Kidney (tissue), 14 donors: ENCODE results near the gene MTMR2. TPM values are rescaled to one million over a fixed set of nuclear protein-coding genes. Genes with fewer than 3 reads are reported as not detected.

Experiments used
- DNase-seq, 5 donors: peaks; one replicate each; pipeline ENCODE4 v3.0.0-alpha.2; 2013 to 2020
- FAIRE-seq: peaks from 2 replicates; lab custom pipeline; 2012; peaks lifted over from hg19 to GRCh38; lab: Jason Lieb, UNC
- H3K27ac ChIP-seq, 2 donors: one replicate each; pipeline ENCODE4 v1.7.0; 2013; ENCODE audit warnings: low read depth in 2 of 2, low read length in 2 of 2, inconsistent platforms in 1 of 2
- H3K27me3 ChIP-seq: one replicate; pipeline ENCODE4 v1.7.1; 2013; ENCODE audit warnings: low read length, inconsistent platforms; ENCODE audit not compliant: control insufficient read depth, insufficient read depth
- H3K36me3 ChIP-seq, 3 donors: one replicate each; pipeline versions ENCODE4 v1.7.0 to v1.7.1; 2013; ENCODE audit warnings: low read length in 3 of 3, control low read depth in 1 of 3, inconsistent platforms in 1 of 3; ENCODE audit not compliant: insufficient read depth in 3 of 3, control insufficient read depth in 2 of 3
- H3K4me1 ChIP-seq, 3 donors: one replicate each; pipeline versions ENCODE4 v1.7.0 to v1.7.1; 2013; ENCODE audit warnings: low read length in 3 of 3, inconsistent platforms in 1 of 3, low read depth in 1 of 3; ENCODE audit not compliant: control insufficient read depth in 2 of 3, insufficient read depth in 2 of 3
- H3K4me3 ChIP-seq, 3 donors: one replicate each; pipeline versions ENCODE4 v1.7.0 to v1.8.1; 2013; ENCODE audit warnings: low read length in 3 of 3, control low read depth in 1 of 3, inconsistent platforms in 1 of 3
- H3K9ac ChIP-seq, 3 donors: one replicate each; pipeline versions ENCODE4 v1.7.0 to v1.7.1; 2013; ENCODE audit warnings: low read length in 3 of 3, control low read depth in 1 of 3, inconsistent platforms in 1 of 3
- H3K9me3 ChIP-seq, 3 donors: one replicate each; pipeline versions ENCODE4 v1.7.0 to v1.7.1; 2013; ENCODE audit warnings: low read length in 3 of 3, control low read depth in 1 of 3, inconsistent platforms in 1 of 3; ENCODE audit not compliant: control insufficient read depth in 2 of 3, insufficient read depth in 1 of 3
- intact Hi-C: fragments of 100-400 bp; cut with DNase I; formaldehyde crosslinking; loops from one replicate; pipeline ENCODE4 v1.11.1; 2022
- polyA plus RNA-seq: library from polyadenylated mRNA; stranded (reverse); fragments of 350-450 nt; fragmentation: Illumina TruSeq; extraction: RNeasy Lipid Tissue Mini Kit (QIAGEN cat#74804); gene quantifications from one replicate; pipeline ENCODE4 v1.2.3, GENCODE V29; 2014; ENCODE audit warnings: low read depth, low replicate concordance; ENCODE audit not compliant: insufficient read depth
- total RNA-seq: library from RNA; stranded (reverse); fragmentation: NEBNext Ultra II Directional; extraction: Animal tissue kit (Norgen Biotek cat#: 25700); gene quantifications from one replicate; pipeline ENCODE4 v1.2.1, GENCODE V29; 2021
- TF ChIP-seq, protein P1 (sequence below): IDR thresholded peaks from 3 replicates; pipeline ENCODE4 v1.5.1; 2012; ENCODE audit warnings: mild to moderate bottlenecking, moderate library complexity, borderline replicate concordance; ENCODE audit not compliant: insufficient read depth; ENCODE audit errors: extremely low read depth
- donor health status: control.
- donor health status: control.
- donor health status: control.
- donor health status: control.
- donor health status: control.
- donor health status: DM: yes; HTN: yes; CAD: no.
- donor health status: Normal renal cell carcinoma (clear cell type).

The MTMR2 gene
- total and polyA plus RNA-seq, 2 donors from 2014 or later = 17.4 to 37.4 TPM

DNA sequence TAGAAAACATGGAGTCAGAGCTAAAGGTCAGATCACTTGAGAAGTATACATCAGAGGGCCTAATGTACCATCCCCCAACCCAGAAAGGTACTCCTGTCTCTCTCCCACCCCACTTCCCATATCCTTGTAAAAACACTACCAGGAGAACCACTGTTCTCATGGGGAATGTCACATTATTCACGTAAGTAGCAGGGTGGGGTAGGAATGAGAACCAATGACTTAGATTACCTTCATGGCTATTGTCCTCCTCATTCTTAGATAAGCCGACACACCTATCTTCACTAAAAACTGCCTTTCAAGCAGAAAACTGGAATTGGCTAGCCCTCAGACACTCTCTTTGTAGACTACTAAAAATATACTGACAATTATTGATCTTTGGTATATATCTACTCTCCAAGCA is 70.0 kb downstream of the MTMR2 start:
- no peaks in the 10 kb centered on the region for H3K27me3 ChIP-seq
- peaks cover 0 to 8% (median 0%) of the 10 kb centered on the region in 3 donors for H3K36me3 ChIP-seq
- FAIRE-seq (no peak), DNase-seq (no peak)
- H3K9ac ChIP-seq = no peak overlapping the region
- H3K4me1 ChIP-seq = no peaks in the 10 kb centered on the region
- intact Hi-C loops = no loop called here
- H3K27ac ChIP-seq = no peak overlapping the region
- no peaks in the 10 kb centered on the region for H3K9me3 ChIP-seq
- TF ChIP-seq, protein P1, sequence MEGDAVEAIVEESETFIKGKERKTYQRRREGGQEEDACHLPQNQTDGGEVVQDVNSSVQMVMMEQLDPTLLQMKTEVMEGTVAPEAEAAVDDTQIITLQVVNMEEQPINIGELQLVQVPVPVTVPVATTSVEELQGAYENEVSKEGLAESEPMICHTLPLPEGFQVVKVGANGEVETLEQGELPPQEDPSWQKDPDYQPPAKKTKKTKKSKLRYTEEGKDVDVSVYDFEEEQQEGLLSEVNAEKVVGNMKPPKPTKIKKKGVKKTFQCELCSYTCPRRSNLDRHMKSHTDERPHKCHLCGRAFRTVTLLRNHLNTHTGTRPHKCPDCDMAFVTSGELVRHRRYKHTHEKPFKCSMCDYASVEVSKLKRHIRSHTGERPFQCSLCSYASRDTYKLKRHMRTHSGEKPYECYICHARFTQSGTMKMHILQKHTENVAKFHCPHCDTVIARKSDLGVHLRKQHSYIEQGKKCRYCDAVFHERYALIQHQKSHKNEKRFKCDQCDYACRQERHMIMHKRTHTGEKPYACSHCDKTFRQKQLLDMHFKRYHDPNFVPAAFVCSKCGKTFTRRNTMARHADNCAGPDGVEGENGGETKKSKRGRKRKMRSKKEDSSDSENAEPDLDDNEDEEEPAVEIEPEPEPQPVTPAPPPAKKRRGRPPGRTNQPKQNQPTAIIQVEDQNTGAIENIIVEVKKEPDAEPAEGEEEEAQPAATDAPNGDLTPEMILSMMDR = no peak
- no peak overlapping the region for H3K4me3 ChIP-seq

- Histone ChIP-seq H3K9ac (no peak overlapping the region), H3K27me3 (no peaks in the 10 kb centered on the region), H3K4me1 (no peaks in the 10 kb centered on the region), H3K27ac (no peak overlapping the region), H3K9me3 (no peaks in the 10 kb centered on the region), H3K36me3 (peaks cover 0 to 8% (median 0%) of the 10 kb centered on the region in 3 donors), H3K4me3 (no peak overlapping the region)
- TF ChIP-seq, protein P1 = no peak
- intact Hi-C loops = no loop called here
- FAIRE-seq (no peak), DNase-seq (no peak)
These were observed 70.8 kb downstream of the MTMR2 start for GRCh38 chr11:95853138-95853537.

DNA sequence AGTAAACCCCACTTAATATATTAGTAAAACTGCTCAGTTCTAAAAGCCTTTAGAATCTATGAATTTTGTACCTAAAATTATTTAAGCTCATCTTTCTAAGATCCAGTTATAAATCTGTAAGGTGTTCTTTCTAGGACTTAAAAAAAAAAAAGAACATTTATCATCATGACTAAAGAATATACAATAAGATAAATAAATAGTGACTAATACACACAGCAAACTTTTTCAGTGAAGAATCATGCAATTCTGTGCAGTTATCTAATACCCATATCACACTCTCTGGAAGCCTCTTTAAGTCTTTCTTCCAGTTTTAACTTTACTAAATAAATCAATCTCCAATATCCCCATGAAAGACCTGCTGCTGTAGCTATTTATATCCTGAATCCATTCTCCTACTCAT is 73.8 kb downstream of the MTMR2 start:
- no peak for FAIRE-seq
- TF ChIP-seq, protein P1 = no peak
- no peak for DNase-seq

More for the DNA sequence above, 73.8 kb downstream of the MTMR2 start:
- H3K27me3 ChIP-seq = no peaks in the 10 kb centered on the region
- no peaks in the 10 kb centered on the region for H3K4me1 ChIP-seq
- intact Hi-C loops = no loop called here
- no peak overlapping the region for H3K4me3 ChIP-seq
- no peak overlapping the region for H3K9ac ChIP-seq
- peaks cover 2 to 4% (median 4%) of the 10 kb centered on the region in 3 donors for H3K36me3 ChIP-seq
- no peak overlapping the region for H3K27ac ChIP-seq
- no peaks in the 10 kb centered on the region for H3K9me3 ChIP-seq
